Measurements from ENCODE around the gene LRP8. TPM values are rescaled to one million over a fixed set of nuclear protein-coding genes. Genes with fewer than 3 reads are reported as not detected.

LRP8 gene
- total and polyA plus RNA-seq, 2 of the 4 experiments (the other 2 are of a cell fraction): 12.0 to 12.1 TPM

GRCh38 chr1:53328541-53329499, 950 bp upstream of the LRP8 start:
- peaks cover 4% of the 10 kb centered on the region; the same call in 1 of the 2 replicates for H3K9me1 ChIP-seq (ENCODE audit: insufficient read depth, low read length)
- no peaks in the 10 kb centered on the region for H4K20me1 ChIP-seq (ENCODE audit: insufficient read depth, low read length)
- H3K4me2 ChIP-seq (ENCODE audit: low read depth, low read length): peak overlapping the region; percentile 81
- CTCF ChIA-PET: no interaction called here
- DNase-seq (no peak), ATAC-seq (ENCODE audit: low read depth) (no peak)
- peak overlapping the region; percentile 54; the same call in 1 of the 2 replicates for H3K4me3 ChIP-seq (ENCODE audit: insufficient read depth, low read depth, low read length)
- H4K8ac ChIP-seq (ENCODE audit: low read depth in 2 of 2, low read length in 2 of 2): peak overlapping the region in 1 of 2 experiments; percentile 66; a peak in 1 of 4 replicates
- no peak overlapping the region for H4K91ac ChIP-seq (ENCODE audit: insufficient read depth, low read depth, low read length)
- H3K27me3 ChIP-seq (ENCODE audit: control insufficient read depth, insufficient read depth, low read length): peaks cover 10% of the 10 kb centered on the region
- POLR2A ChIA-PET (ENCODE audit: unreplicated experiment): no interaction called here
- no peak overlapping the region for H2AK9ac ChIP-seq (replicated peaks; ENCODE audit: low read depth, low read length, poor library complexity)
- no peak overlapping the region for H2BK15ac ChIP-seq (ENCODE audit: low read depth, low read length)
- no TSS peak for BruUV-seq (replicated peaks)
- peaks cover 4 to 18% of the 10 kb centered on the region in 2 experiments; a peak in 3 of 4 replicates for H3K79me1 ChIP-seq (ENCODE audit: low read depth in 1 of 2, low read length in 2 of 2)
- no peak overlapping the region for H3K27ac ChIP-seq (ENCODE audit: insufficient read depth, low read length)
- no peak overlapping the region for H3K18ac ChIP-seq (ENCODE audit: low read depth, low read length)
- dilution Hi-C loops (cut with HindIII; ENCODE audit: low sequenced_read_pairs, unreplicated experiment) (no loop called here), intact Hi-C loops (cut with micrococcal nuclease) (loop anchor here (5.0 kb wide), 1 partner anchor 63 kb away; no protein-coding TSS in a partner anchor), in situ Hi-C loops (cut with MboI; ENCODE audit: low sequenced_read_pairs) (no loop called here)
- 93% methylated on average over 3 of the region's 35 CpGs; no CpG with 5 or more reads in 1 of the 2 experiments for WGBS, 2 experiments (ENCODE audit: extremely low coverage in 2 of 2, insufficient read length in 1 of 2)
- no peak overlapping the region for H2BK120ac ChIP-seq (ENCODE audit: low read depth, low read length)
- H3K4ac ChIP-seq (ENCODE audit: low read depth, low read length): no peak overlapping the region
- H3K36me3 ChIP-seq (ENCODE audit: control insufficient read depth, insufficient read depth, low read length): no peaks in the 10 kb centered on the region; the same call in 1 of the 2 replicates
- no peak overlapping the region for H4K5ac ChIP-seq (ENCODE audit: low read depth, low read length)
- peaks cover 4% of the 10 kb centered on the region for H3K4me1 ChIP-seq (ENCODE audit: control insufficient read depth, insufficient read depth, low read length)
- no peak overlapping the region for H2BK5ac ChIP-seq (ENCODE audit: low read depth, low read length, poor library complexity, severe bottlenecking)
- H3K14ac ChIP-seq (replicated peaks; ENCODE audit: low read depth, low read length): no peak overlapping the region
- H2AFZ ChIP-seq (replicated peaks; ENCODE audit: low read length, poor library complexity): peak overlapping the region; percentile 92
- H3K9ac ChIP-seq (ENCODE audit: low read depth, low read length): peak overlapping the region; percentile 87; the same call in 1 of the 2 replicates
- no peak overlapping the region for H2AK5ac ChIP-seq (ENCODE audit: low read depth, low read length)
- H3K23ac ChIP-seq (ENCODE audit: low read depth, low read length): no peak overlapping the region
- no peak overlapping the region for H3K56ac ChIP-seq (ENCODE audit: extremely low read depth, insufficient read depth, low read length)
- no peaks in the 10 kb centered on the region for H3K9me3 ChIP-seq (ENCODE audit: control insufficient read depth, insufficient read depth, low read length)
- no peak overlapping the region for H2BK20ac ChIP-seq (ENCODE audit: low read depth, low read length)
- no peak for TF ChIP-seq BHLHE40 (IDR thresholded peaks at IDR 0.05; ENCODE audit: low read depth, low read length)
- TF ChIP-seq SMC3 (IDR thresholded peaks at IDR 0.05; ENCODE audit: low read depth, low read length): no peak
- TF ChIP-seq CHD1 (IDR thresholded peaks at IDR 0.05; ENCODE audit: low read depth, low read length): no peak
- TF ChIP-seq MAZ (IDR thresholded peaks at IDR 0.05; ENCODE audit: borderline replicate concordance, low read depth, low read length): no peak
- TF ChIP-seq POLR2A (IDR thresholded peaks at IDR 0.05; ENCODE audit: low read depth, low read length): no peak
- no peak for TF ChIP-seq RFX5 (IDR thresholded peaks at IDR 0.05; ENCODE audit: low read depth, low read length)
- TF ChIP-seq ELK1 (IDR thresholded peaks at IDR 0.05; ENCODE audit: borderline replicate concordance, low read depth, low read length): no peak
- no peak for TF ChIP-seq USF2 (IDR thresholded peaks at IDR 0.05; ENCODE audit: low read depth, low read length)
- no peak for TF ChIP-seq MAFK (IDR thresholded peaks at IDR 0.05; ENCODE audit: low read depth, low read length)
- TF ChIP-seq RAD21 (IDR thresholded peaks at IDR 0.05; ENCODE audit: low read length): no peak
- no peak for TF ChIP-seq NFE2L2 (IDR thresholded peaks at IDR 0.05; ENCODE audit: low read depth, low read length)
- no peak for TF ChIP-seq CEBPB (IDR thresholded peaks at IDR 0.05; ENCODE audit: low read depth, low read length)
- no peak for TF ChIP-seq MXI1 (IDR thresholded peaks at IDR 0.05; ENCODE audit: borderline replicate concordance, low read depth, low read length)
- TF ChIP-seq RCOR1 (IDR thresholded peaks at IDR 0.05; ENCODE audit: insufficient replicate concordance, low read length): no peak

All from IMR-90 (cell line).